HCT116 (cell line): Measurements from ENCODE around the gene CERKL. TPM values are rescaled to one million over a fixed set of nuclear protein-coding genes. Genes with fewer than 3 reads are reported as not detected.

Source experiments
- ATAC-seq: fragments of 200-7000 bp; cut with Tn5 transposase; 2 replicates; pipeline ENCODE4 v1.9.1; 2020; ENCODE audit warnings: mild to moderate bottlenecking, moderate library complexity
- BruUV-seq: library from RNA; stranded (reverse); fragments of 400-500 nt; replicated peaks from 2 replicates; lab custom pipeline; 2021; lab: Mats Ljungman, UMichigan
- CTCF ChIA-PET: fragments of 300-600 bp; sonication (Branson Sonifier 250); formaldehyde crosslinking; loops from one replicate; lab custom pipeline; 2021; ENCODE audit warnings: antibody characterized with exemption; lab: Charles Lee
- POLR2A ChIA-PET: fragments of 300-600, 350-600 bp; sonication (Branson Sonifier 250); formaldehyde crosslinking; loops from one replicate; lab custom pipeline; 2021; ENCODE audit warnings: antibody characterized with exemption; lab: Charles Lee
- RAD21 ChIA-PET, 2 experiments: fragments of 300-600 bp; sonication (Branson Sonifier 250); formaldehyde crosslinking; loops; one replicate each; lab custom pipeline; 2023; ENCODE audit warnings: low total read pairs in 2 of 2; ENCODE audit not compliant: uncharacterized antibody in 2 of 2, unreplicated experiment in 2 of 2, low non-redundant PET in 1 of 2; lab: Charles Lee
- DNase-seq: peaks from one replicate; pipeline ENCODE4 v3.0.0-alpha.2; 2010; ENCODE audit warnings: low read depth, low spot score
- H2AFZ ChIP-seq: fragments of 200-600 bp; shearing (Covaris generic), sonication (generic); 2 replicates; pipeline ENCODE4 v1.6.1; 2017; ENCODE audit warnings: low read depth, mixed run types, mixed read lengths, antibody characterized with exemption, low read length; ENCODE audit not compliant: poor library complexity, severe bottlenecking
- H3K27ac ChIP-seq: 2 replicates; pipeline ENCODE4 v1.5.1; 2012; ENCODE audit warnings: low read depth, low read length
- H3K27me3 ChIP-seq: fragments of 200-600 bp; sonication (generic); 2 replicates; pipeline ENCODE4 v1.6.1; 2016; ENCODE audit warnings: mixed run types, low read length, mixed read lengths; ENCODE audit not compliant: insufficient read depth
- H3K36me3 ChIP-seq, 2 experiments: fragments of 200-500 bp in 1 of 2; fragments of 200-600 bp in 1 of 2; sonication (Bioruptor generic) in 1 of 2; sonication (generic) in 1 of 2; 2 replicates each; pipeline versions ENCODE4 v1.5.1 to v1.6.1; 2014 to 2016; ENCODE audit warnings: low read length in 2 of 2, inconsistent platforms in 1 of 2, mixed read lengths in 1 of 2, mixed run types in 1 of 2; ENCODE audit not compliant: insufficient read depth in 2 of 2, control insufficient read depth in 1 of 2
- H3K4me1 ChIP-seq, 2 experiments: fragments of 200-600 bp in 1 of 2; sonication (generic) in 1 of 2; 2 replicates each; pipeline versions ENCODE4 v1.5.1 to v1.6.1; 2012 to 2017; ENCODE audit warnings: low read length in 2 of 2, inconsistent platforms in 1 of 2, mild to moderate bottlenecking in 1 of 2, mixed read lengths in 1 of 2, mixed run types in 1 of 2, moderate library complexity in 1 of 2; ENCODE audit not compliant: insufficient read depth in 2 of 2, control insufficient read depth in 1 of 2
- H3K4me2 ChIP-seq: fragments of 200-600 bp; sonication (generic); 2 replicates; pipeline ENCODE4 v1.6.1; 2017; ENCODE audit warnings: mixed run types, low read length, mixed read lengths
- H3K4me3 ChIP-seq, 2 experiments: fragments of 200-600 bp in 1 of 2; sonication (generic) in 1 of 2; replicated peaks in 1 of 2; 2 replicates each; pipeline ENCODE4 v1.5.1; 2011 to 2016; ENCODE audit warnings: low read length in 2 of 2, control low read depth in 1 of 2, low read depth in 1 of 2, mild to moderate bottlenecking in 1 of 2, mixed read lengths in 1 of 2, mixed run types in 1 of 2
- H3K79me2 ChIP-seq: fragments of 200-600 bp; sonication (generic); 2 replicates; pipeline ENCODE4 v1.6.1; 2017; ENCODE audit warnings: mild to moderate bottlenecking, mixed run types, low read length, moderate library complexity, mixed read lengths; ENCODE audit not compliant: insufficient read depth
- H3K9ac ChIP-seq: fragments of 200-600 bp; sonication (generic); 2 replicates; pipeline ENCODE4 v1.6.1; 2016; ENCODE audit warnings: low read length, mixed read lengths
- H3K9me2 ChIP-seq: fragments of 200-600 bp; sonication (generic), shearing (Covaris generic); 2 replicates; pipeline ENCODE4 v1.6.1; 2017; ENCODE audit warnings: mixed run types, mild to moderate bottlenecking, moderate library complexity; ENCODE audit not compliant: insufficient read depth
- H3K9me3 ChIP-seq, 2 experiments: fragments of 200-500 bp in 1 of 2; fragments of 200-600 bp in 1 of 2; sonication (Bioruptor generic) in 1 of 2; sonication (generic) in 1 of 2; 2 replicates each; pipeline ENCODE4 v1.6.1; 2014 to 2017; ENCODE audit warnings: low read length in 2 of 2, mixed read lengths in 2 of 2, inconsistent platforms in 1 of 2, low read depth in 1 of 2, mild to moderate bottlenecking in 1 of 2, mixed run types in 1 of 2, moderate library complexity in 1 of 2; ENCODE audit not compliant: control insufficient read depth in 1 of 2, insufficient read depth in 1 of 2
- H4K20me1 ChIP-seq: fragments of 200-600 bp; sonication (generic), shearing (Covaris generic); 2 replicates; pipeline ENCODE4 v1.6.1; 2017; ENCODE audit warnings: mixed run types, mild to moderate bottlenecking, moderate library complexity; ENCODE audit not compliant: insufficient read depth
- CBX3 ChIP-seq: IDR thresholded peaks from 2 replicates; pipeline ENCODE4 v1.6.1; 2012; ENCODE audit warnings: low read depth
- CEBPB ChIP-seq: IDR thresholded peaks from 2 replicates; pipeline ENCODE4 v1.6.1; 2012; ENCODE audit warnings: low read depth
- EZH2phosphoT487 ChIP-seq: fragments of 200-600 bp; IDR thresholded peaks from 2 replicates; pipeline ENCODE4 v1.6.1; 2018; ENCODE audit warnings: antibody characterized with exemption, borderline replicate concordance
- FOSL1 ChIP-seq: IDR thresholded peaks from 2 replicates; pipeline ENCODE4 v1.6.1; 2012; ENCODE audit warnings: low read depth
- RAD21 ChIP-seq: IDR thresholded peaks from 2 replicates; pipeline ENCODE4 v1.6.1; 2012; ENCODE audit warnings: low read depth, mild to moderate bottlenecking
- REST ChIP-seq: IDR thresholded peaks from 2 replicates; pipeline ENCODE4 v1.6.1; 2012; ENCODE audit warnings: low read depth
- SIN3A ChIP-seq: IDR thresholded peaks from 2 replicates; pipeline ENCODE4 v1.6.1; 2012; ENCODE audit warnings: low read depth
- SP1 ChIP-seq: IDR thresholded peaks from 2 replicates; pipeline ENCODE4 v1.6.1; 2012; ENCODE audit warnings: low read depth
- TCF7L2 ChIP-seq: IDR thresholded peaks from 2 replicates; pipeline ENCODE4 v1.7.0; 2011; ENCODE audit warnings: borderline replicate concordance, inconsistent platforms; ENCODE audit not compliant: insufficient read depth, insufficient read length; ENCODE audit errors: extremely low read depth
- ZFX ChIP-seq: fragments of 450-650 bp; IDR thresholded peaks from 2 replicates; pipeline ENCODE4 v1.6.1; 2017
- ZNF274 ChIP-seq: fragments of 200-500 bp; sonication (Bioruptor generic); IDR thresholded peaks from 2 replicates; pipeline ENCODE4 v1.6.1; 2014; ENCODE audit warnings: mild to moderate bottlenecking, low read depth, low read length, inconsistent platforms
- intact Hi-C: fragments of 100-400 bp; cut with micrococcal nuclease; formaldehyde crosslinking; loops from 2 replicates; pipeline ENCODE4 v1.10.0; 2022
- total RNA-seq: library from RNA; stranded (reverse); gene quantifications from one replicate; pipeline ENCODE4 v1.2.1, GENCODE V29; 2021; ENCODE audit not compliant: unreplicated experiment
- TF ChIP-seq, protein P1 (sequence below), 3 experiments: fragments of 200-600 bp in 1 of 3; sonication (generic) in 1 of 3; IDR thresholded peaks in 2 of 3; conservative IDR thresholded peaks in 1 of 3; 2 replicates each; pipeline ENCODE4 v1.5.1; 2012 to 2017; ENCODE audit warnings: low read depth in 2 of 3, low read length in 2 of 3, antibody characterized with exemption in 1 of 3, borderline replicate concordance in 1 of 3, control low read depth in 1 of 3, mild to moderate bottlenecking in 1 of 3, mixed read lengths in 1 of 3, mixed run types in 1 of 3, moderate library complexity in 1 of 3; ENCODE audit not compliant: insufficient read depth in 1 of 3
- TF ChIP-seq, protein P2 (sequence below): IDR thresholded peaks from 2 replicates; pipeline ENCODE4 v1.6.1; 2011; ENCODE audit warnings: mild to moderate bottlenecking, low read length, moderate library complexity; ENCODE audit not compliant: insufficient replicate concordance; ENCODE audit errors: extremely low read depth

The CERKL gene
- total RNA-seq, 1 experiment from 2014 or later = 0.66 TPM

DNA sequence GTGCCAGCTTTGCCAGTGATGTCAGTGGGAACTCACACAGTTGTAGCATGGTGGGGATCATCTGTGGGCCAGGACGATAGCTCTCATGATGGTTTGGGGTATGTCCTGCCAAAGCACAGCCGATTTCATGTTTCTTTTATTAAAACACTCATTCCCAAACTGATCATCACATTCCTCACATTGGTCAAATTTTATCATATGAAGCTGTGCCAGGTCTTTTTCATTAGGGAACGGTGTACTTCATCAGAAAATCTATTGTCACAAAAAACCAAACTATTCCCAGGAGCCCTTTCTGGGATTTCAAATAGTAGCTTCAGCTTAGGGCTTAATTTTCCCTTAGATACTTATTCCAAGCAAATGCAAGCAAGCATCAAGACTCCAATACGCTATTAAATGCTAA, 157.7 kb downstream of the CERKL start:
- Histone ChIP-seq H4K20me1 (no peaks in the 10 kb centered on the region), H3K4me3 (no peak overlapping the region), H3K9me3 (no peaks in the 10 kb centered on the region), H2AFZ (no peak overlapping the region), H3K36me3 (no peaks in the 10 kb centered on the region), H3K4me1 (no peaks in the 10 kb centered on the region), H3K9ac (no peak overlapping the region), H3K27ac (no peak overlapping the region), H3K4me2 (no peak overlapping the region), H3K27me3 (no peaks in the 10 kb centered on the region), H3K79me2 (no peaks in the 10 kb centered on the region), H3K9me2 (no peaks in the 10 kb centered on the region)
- ATAC-seq (no peak), DNase-seq (no peak)
- intact Hi-C loops = no loop called here
- no TSS peak for BruUV-seq
- TF ChIP-seq CEBPB (no peak), REST (no peak), SP1 (no peak), CBX3 (no peak), ZNF274 (no peak), TCF7L2 (no peak), RAD21 (no peak), ZFX (no peak), EZH2phosphoT487 (no peak), SIN3A (no peak), FOSL1 (no peak)
- TF ChIP-seq, protein P1, sequence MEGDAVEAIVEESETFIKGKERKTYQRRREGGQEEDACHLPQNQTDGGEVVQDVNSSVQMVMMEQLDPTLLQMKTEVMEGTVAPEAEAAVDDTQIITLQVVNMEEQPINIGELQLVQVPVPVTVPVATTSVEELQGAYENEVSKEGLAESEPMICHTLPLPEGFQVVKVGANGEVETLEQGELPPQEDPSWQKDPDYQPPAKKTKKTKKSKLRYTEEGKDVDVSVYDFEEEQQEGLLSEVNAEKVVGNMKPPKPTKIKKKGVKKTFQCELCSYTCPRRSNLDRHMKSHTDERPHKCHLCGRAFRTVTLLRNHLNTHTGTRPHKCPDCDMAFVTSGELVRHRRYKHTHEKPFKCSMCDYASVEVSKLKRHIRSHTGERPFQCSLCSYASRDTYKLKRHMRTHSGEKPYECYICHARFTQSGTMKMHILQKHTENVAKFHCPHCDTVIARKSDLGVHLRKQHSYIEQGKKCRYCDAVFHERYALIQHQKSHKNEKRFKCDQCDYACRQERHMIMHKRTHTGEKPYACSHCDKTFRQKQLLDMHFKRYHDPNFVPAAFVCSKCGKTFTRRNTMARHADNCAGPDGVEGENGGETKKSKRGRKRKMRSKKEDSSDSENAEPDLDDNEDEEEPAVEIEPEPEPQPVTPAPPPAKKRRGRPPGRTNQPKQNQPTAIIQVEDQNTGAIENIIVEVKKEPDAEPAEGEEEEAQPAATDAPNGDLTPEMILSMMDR (IDR thresholded peaks at IDR 0.05 in 2 of 3, conservative IDR thresholded peaks at IDR 0.05 in 1 of 3; ENCODE audit: borderline replicate concordance in 1 of 3, insufficient read depth in 1 of 3, low read depth in 2 of 3, low read length in 2 of 3) = no peak
- TF ChIP-seq, protein P2, sequence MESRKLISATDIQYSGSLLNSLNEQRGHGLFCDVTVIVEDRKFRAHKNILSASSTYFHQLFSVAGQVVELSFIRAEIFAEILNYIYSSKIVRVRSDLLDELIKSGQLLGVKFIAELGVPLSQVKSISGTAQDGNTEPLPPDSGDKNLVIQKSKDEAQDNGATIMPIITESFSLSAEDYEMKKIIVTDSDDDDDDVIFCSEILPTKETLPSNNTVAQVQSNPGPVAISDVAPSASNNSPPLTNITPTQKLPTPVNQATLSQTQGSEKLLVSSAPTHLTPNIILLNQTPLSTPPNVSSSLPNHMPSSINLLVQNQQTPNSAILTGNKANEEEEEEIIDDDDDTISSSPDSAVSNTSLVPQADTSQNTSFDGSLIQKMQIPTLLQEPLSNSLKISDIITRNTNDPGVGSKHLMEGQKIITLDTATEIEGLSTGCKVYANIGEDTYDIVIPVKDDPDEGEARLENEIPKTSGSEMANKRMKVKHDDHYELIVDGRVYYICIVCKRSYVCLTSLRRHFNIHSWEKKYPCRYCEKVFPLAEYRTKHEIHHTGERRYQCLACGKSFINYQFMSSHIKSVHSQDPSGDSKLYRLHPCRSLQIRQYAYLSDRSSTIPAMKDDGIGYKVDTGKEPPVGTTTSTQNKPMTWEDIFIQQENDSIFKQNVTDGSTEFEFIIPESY = no peak
- RAD21 ChIA-PET = no interaction called here
- CTCF ChIA-PET = no interaction called here
- POLR2A ChIA-PET = no interaction called here
